ENCODE measurements around the gene MXI1. TPM values are rescaled to one million over a fixed set of nuclear protein-coding genes. Genes with fewer than 3 reads are reported as not detected.

MXI1 gene
- total RNA-seq, 1 donor from 2014 or later: 27.6 TPM

- Mint-ChIP-seq H3K27ac (no peak overlapping the region), H3K27me3 (no peaks in the 10 kb centered on the region), H3K4me3 (ENCODE audit: low read depth) (no peak overlapping the region), H3K36me3 (ENCODE audit: insufficient read depth) (peaks cover 19% of the 10 kb centered on the region), H3K9me3 (ENCODE audit: low read depth) (peaks cover 10% of the 10 kb centered on the region), H3K4me1 (ENCODE audit: low read depth) (peaks cover 2% of the 10 kb centered on the region)
- TF ChIP-seq CTCF (IDR thresholded peaks at IDR 0.05; ENCODE audit: unreplicated experiment): no peak
- DNase-seq (ENCODE audit: low spot score, unreplicated experiment): no peak
These were observed 47.1 kb downstream of the MXI1 start for GRCh38 chr10:110254467-110254866.

- Mint-ChIP-seq H3K36me3 (ENCODE audit: insufficient read depth) (peaks cover 19% of the 10 kb centered on the region), H3K27me3 (no peaks in the 10 kb centered on the region), H3K27ac (no peak overlapping the region), H3K9me3 (ENCODE audit: low read depth) (peaks cover 10% of the 10 kb centered on the region), H3K4me3 (ENCODE audit: low read depth) (no peak overlapping the region), H3K4me1 (ENCODE audit: low read depth) (peaks cover 2% of the 10 kb centered on the region)
- DNase-seq (ENCODE audit: low spot score, unreplicated experiment): no peak
- no peak for TF ChIP-seq CTCF (IDR thresholded peaks at IDR 0.05; ENCODE audit: unreplicated experiment)
These were observed 51.1 kb downstream of the MXI1 start for GRCh38 chr10:110258542-110258941.

GRCh38 chr10:110259317-110259716, 51.9 kb downstream of the MXI1 start:
- Mint-ChIP-seq H3K4me1 (ENCODE audit: low read depth) (peaks cover 2% of the 10 kb centered on the region), H3K27ac (no peak overlapping the region), H3K27me3 (no peaks in the 10 kb centered on the region), H3K4me3 (ENCODE audit: low read depth) (no peak overlapping the region), H3K36me3 (ENCODE audit: insufficient read depth) (peaks cover 16% of the 10 kb centered on the region), H3K9me3 (ENCODE audit: low read depth) (peaks cover 8% of the 10 kb centered on the region)
- TF ChIP-seq CTCF (IDR thresholded peaks at IDR 0.05; ENCODE audit: unreplicated experiment): no peak
- no peak for DNase-seq (ENCODE audit: low spot score, unreplicated experiment)

- TF ChIP-seq CTCF (IDR thresholded peaks at IDR 0.05; ENCODE audit: unreplicated experiment): no peak
- Mint-ChIP-seq H3K9me3 (ENCODE audit: low read depth) (peaks cover under 1% of the 10 kb centered on the region), H3K27ac (no peak overlapping the region), H3K27me3 (no peaks in the 10 kb centered on the region), H3K36me3 (ENCODE audit: insufficient read depth) (peaks cover 3% of the 10 kb centered on the region), H3K4me1 (ENCODE audit: low read depth) (peaks cover 2% of the 10 kb centered on the region), H3K4me3 (ENCODE audit: low read depth) (no peak overlapping the region)
- no peak for DNase-seq (ENCODE audit: low spot score, unreplicated experiment)
These were observed 53.5 kb downstream of the MXI1 start for GRCh38 chr10:110260746-110261477.

- peaks cover 4% of the 10 kb centered on the region for H3K4me1 Mint-ChIP-seq (ENCODE audit: low read depth)
- no peaks in the 10 kb centered on the region for H3K36me3 Mint-ChIP-seq (ENCODE audit: insufficient read depth)
- no peak for DNase-seq (ENCODE audit: low spot score, unreplicated experiment)
- H3K27me3 Mint-ChIP-seq: no peaks in the 10 kb centered on the region
- TF ChIP-seq CTCF (IDR thresholded peaks at IDR 0.05; ENCODE audit: unreplicated experiment): no peak
- no peak overlapping the region for H3K27ac Mint-ChIP-seq
- no peak overlapping the region for H3K4me3 Mint-ChIP-seq (ENCODE audit: low read depth)
- H3K9me3 Mint-ChIP-seq (ENCODE audit: low read depth): no peaks in the 10 kb centered on the region
These were observed 55.8 kb downstream of the MXI1 start for GRCh38 chr10:110263164-110263563.

Data from progenitor cell of endocrine pancreas (in vitro differentiated cells).